Stimulated activated naive B cell treated with anti-CD40 and anti-IgM and Interleukin-4, amounts not matched to agents 10 μg/mL and 1 μg/mL and 100 μg/mL, for 72 hours (primary cell): ENCODE results near the gene ILKAP.
A peak's percentile ranks its signal among the peaks of the same experiment; 100 is the strongest.

Experiments
- ATAC-seq, 2 donors: fragments of 150-1000 bp; cut with Tn5 transposase; replicated peaks; 2 replicates each; pipeline ENCODE4 v1.10.0; 2021; ENCODE audit warnings: moderate library complexity in 1 of 2
- DNase-seq: peaks from one replicate; pipeline ENCODE4 v3.0.0; 2021
- H3K27ac Mint-ChIP-seq: one replicate; pipeline ENCODE4 v1.8.0; 2022; ENCODE audit warnings: mild to moderate bottlenecking, mixed read lengths
- H3K27me3 Mint-ChIP-seq, 2 donors: one replicate each; pipeline ENCODE4 v1.8.0; 2022; ENCODE audit warnings: mixed read lengths in 2 of 2
- H3K36me3 Mint-ChIP-seq, 2 donors: one replicate each; pipeline ENCODE4 v1.8.0; 2022; ENCODE audit warnings: mixed read lengths in 2 of 2, mild to moderate bottlenecking in 1 of 2
- H3K4me1 Mint-ChIP-seq, 2 donors: one replicate each; pipeline ENCODE4 v1.8.0; 2022; ENCODE audit warnings: mixed read lengths in 2 of 2, mild to moderate bottlenecking in 1 of 2
- H3K4me3 Mint-ChIP-seq, 2 donors: one replicate each; pipeline ENCODE4 v1.8.0; 2022; ENCODE audit warnings: mild to moderate bottlenecking in 2 of 2, mixed read lengths in 2 of 2, moderate library complexity in 1 of 2
- H3K9me3 Mint-ChIP-seq, 2 donors: one replicate each; pipeline ENCODE4 v1.8.0; 2022; ENCODE audit warnings: mixed read lengths in 2 of 2, mild to moderate bottlenecking in 1 of 2

Gene ILKAP

GRCh38 chr2:238227587-238228032 lies 24.1 kb upstream of the ILKAP start:
- ATAC-seq (no peak), DNase-seq (no peak)
- Mint-ChIP-seq H3K4me3 (no peak overlapping the region), H3K27me3 (peaks cover 0 to 5% of the 10 kb centered on the region in 2 donors), H3K27ac (no peak overlapping the region), H3K4me1 (peaks cover 11 to 34% of the 10 kb centered on the region in 2 donors), H3K9me3 (peaks cover 0 to 1% of the 10 kb centered on the region in 2 donors), H3K36me3 (peaks cover 36 to 44% of the 10 kb centered on the region in 2 donors)

DNA sequence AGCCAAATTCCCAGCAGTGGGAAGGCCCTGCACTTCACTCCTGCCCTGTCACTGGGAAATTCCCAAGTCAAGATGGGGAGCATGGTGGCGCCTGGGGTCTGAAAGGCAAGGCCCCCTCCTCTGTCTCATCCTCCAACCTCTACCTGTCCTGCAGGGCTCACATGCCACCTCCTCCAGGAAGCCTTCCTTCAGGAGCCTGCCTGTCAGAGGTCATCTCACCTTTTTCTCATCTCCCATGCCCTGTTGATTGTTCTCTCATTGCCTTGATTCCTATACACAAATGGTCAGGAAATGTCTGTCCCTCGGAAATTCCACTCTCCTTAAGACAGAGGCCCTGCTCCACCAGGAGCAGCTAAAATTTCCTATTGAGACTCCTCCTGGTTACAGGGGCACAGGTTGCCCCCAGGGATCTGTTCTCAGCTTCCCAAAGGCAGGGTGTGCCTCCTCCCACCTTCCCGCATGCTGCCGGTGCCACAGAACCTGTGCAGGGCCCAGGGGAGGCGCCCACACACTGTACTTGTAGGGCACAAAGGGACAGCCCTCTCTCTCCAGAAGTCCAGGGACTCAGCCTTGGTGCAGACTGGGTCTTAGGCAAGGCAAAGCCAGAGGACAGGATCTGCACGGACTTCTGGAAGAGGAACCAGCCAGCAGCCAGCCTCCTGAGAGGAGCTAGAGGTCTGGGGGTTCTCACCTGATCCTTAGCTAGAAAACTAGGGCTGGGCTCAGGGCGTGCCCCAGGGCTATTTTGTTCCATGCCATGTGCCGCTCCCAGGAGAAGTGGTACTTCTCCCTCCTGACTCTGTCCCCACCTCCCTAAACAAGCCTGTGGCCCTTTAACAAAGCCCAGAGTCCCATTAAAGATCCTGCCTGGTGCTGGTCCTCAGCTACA lies 23.4 kb upstream of the ILKAP start:
- peaks cover 0 to 5% of the 10 kb centered on the region in 2 donors for H3K27me3 Mint-ChIP-seq
- H3K36me3 Mint-ChIP-seq = peaks cover 32 to 44% of the 10 kb centered on the region in 2 donors
- DNase-seq (no peak), ATAC-seq (no peak)
- H3K4me1 Mint-ChIP-seq = peaks cover 11 to 34% of the 10 kb centered on the region in 2 donors
- no peak overlapping the region for H3K27ac Mint-ChIP-seq
- H3K9me3 Mint-ChIP-seq = no peaks in the 10 kb centered on the region
- H3K4me3 Mint-ChIP-seq = no peak overlapping the region

GRCh38 chr2:238225911-238226697 lies 22.6 kb upstream of the ILKAP start:
- H3K4me1 Mint-ChIP-seq = peaks cover 11 to 26% of the 10 kb centered on the region in 2 donors
- H3K9me3 Mint-ChIP-seq = no peaks in the 10 kb centered on the region
- no peak overlapping the region for H3K27ac Mint-ChIP-seq
- no peak overlapping the region for H3K4me3 Mint-ChIP-seq
- ATAC-seq = peak; percentile 52 to 54
- H3K27me3 Mint-ChIP-seq = peaks cover 0 to 5% of the 10 kb centered on the region in 2 donors
- DNase-seq = no peak
- peaks cover 28 to 44% of the 10 kb centered on the region in 2 donors for H3K36me3 Mint-ChIP-seq

GRCh38 chr2:238225121-238225520 lies 21.6 kb upstream of the ILKAP start:
- no peaks in the 10 kb centered on the region for H3K9me3 Mint-ChIP-seq
- H3K36me3 Mint-ChIP-seq = peaks cover 28 to 39% of the 10 kb centered on the region in 2 donors

GRCh38 chr2:238224356-238225035 lies 21.0 kb upstream of the ILKAP start:
- no peaks in the 10 kb centered on the region for H3K27me3 Mint-ChIP-seq
- no peak overlapping the region for H3K27ac Mint-ChIP-seq
- peaks cover 5 to 17% of the 10 kb centered on the region in 2 donors for H3K4me1 Mint-ChIP-seq
- DNase-seq (no peak), ATAC-seq (no peak)
- H3K4me3 Mint-ChIP-seq = no peak overlapping the region
- H3K9me3 Mint-ChIP-seq = no peaks in the 10 kb centered on the region
- peaks cover 28 to 34% of the 10 kb centered on the region in 2 donors for H3K36me3 Mint-ChIP-seq

More at GRCh38 chr2:238225121-238225520, 21.6 kb upstream of the ILKAP start:
- Mint-ChIP-seq H3K4me1 (peaks cover 5 to 17% of the 10 kb centered on the region in 2 donors), H3K27me3 (no peaks in the 10 kb centered on the region), H3K4me3 (no peak overlapping the region), H3K27ac (no peak overlapping the region)
- ATAC-seq = no peak
- DNase-seq = no peak

DNA sequence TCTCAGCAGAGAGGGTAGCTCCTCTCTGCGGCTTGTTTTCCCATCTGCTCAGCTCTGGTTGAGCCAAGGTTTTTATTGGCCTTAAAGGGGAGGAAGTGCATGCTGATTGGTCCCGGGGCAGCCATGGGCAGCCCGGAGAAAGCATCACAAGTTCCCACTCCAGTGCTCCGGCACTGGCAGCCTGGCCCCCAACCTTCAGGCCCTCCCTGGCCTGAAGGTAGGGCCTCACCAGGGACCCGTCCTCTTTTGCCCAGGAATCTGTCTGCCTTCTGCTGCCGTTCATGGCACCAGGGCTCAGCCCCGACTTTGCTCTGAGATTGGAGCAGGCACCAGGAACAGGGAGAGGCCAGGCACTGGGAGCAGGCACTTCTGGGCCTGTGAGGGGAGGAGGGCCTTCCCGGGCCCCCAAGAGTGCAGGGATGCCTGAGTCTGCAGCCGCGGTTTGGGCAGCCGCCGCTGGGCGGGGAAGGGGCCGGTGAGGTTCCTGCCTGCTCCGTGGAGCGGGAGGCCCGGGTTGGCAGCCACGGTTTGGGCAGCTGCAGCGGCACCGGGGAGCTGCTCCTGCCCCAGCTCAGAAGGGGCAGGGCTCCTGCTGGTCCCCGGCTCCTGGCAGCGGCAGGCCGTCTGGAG lies 17.5 kb upstream of the ILKAP start:
- Mint-ChIP-seq H3K4me1 (peaks cover 0 to 8% of the 10 kb centered on the region in 2 donors), H3K27ac (no peak overlapping the region), H3K27me3 (peaks cover 8 to 18% of the 10 kb centered on the region in 2 donors), H3K9me3 (no peaks in the 10 kb centered on the region), H3K36me3 (peaks cover 12 to 14% of the 10 kb centered on the region in 2 donors), H3K4me3 (no peak overlapping the region)
- peak in 1 of 2 donors; percentile 27 for ATAC-seq
- no peak for DNase-seq

GRCh38 chr2:238220274-238220891 lies 16.9 kb upstream of the ILKAP start:
- H3K4me1 Mint-ChIP-seq = peaks cover 0 to 2% of the 10 kb centered on the region in 2 donors
- peaks cover 8 to 21% of the 10 kb centered on the region in 2 donors for H3K27me3 Mint-ChIP-seq
- H3K4me3 Mint-ChIP-seq = no peak overlapping the region
- H3K36me3 Mint-ChIP-seq = peaks cover 7 to 9% of the 10 kb centered on the region in 2 donors
- DNase-seq = no peak
- ATAC-seq = no peak
- no peaks in the 10 kb centered on the region for H3K9me3 Mint-ChIP-seq
- no peak overlapping the region for H3K27ac Mint-ChIP-seq

GRCh38 chr2:238216651-238217184 lies 13.2 kb upstream of the ILKAP start:
- peaks cover 0 to 4% of the 10 kb centered on the region in 2 donors for H3K36me3 Mint-ChIP-seq
- ATAC-seq (no peak), DNase-seq (no peak)
- H3K9me3 Mint-ChIP-seq = no peaks in the 10 kb centered on the region
- no peaks in the 10 kb centered on the region for H3K4me1 Mint-ChIP-seq
- no peak overlapping the region for H3K4me3 Mint-ChIP-seq
- H3K27me3 Mint-ChIP-seq = peaks cover 8 to 40% of the 10 kb centered on the region in 2 donors
- H3K27ac Mint-ChIP-seq = no peak overlapping the region

- H3K4me3 Mint-ChIP-seq = no peak overlapping the region
- peaks cover 4 to 8% of the 10 kb centered on the region in 2 donors for H3K36me3 Mint-ChIP-seq
- no peak for DNase-seq
- no peaks in the 10 kb centered on the region for H3K27me3 Mint-ChIP-seq
- no peaks in the 10 kb centered on the region for H3K9me3 Mint-ChIP-seq
- no peak overlapping the region for H3K27ac Mint-ChIP-seq
- no peak for ATAC-seq
- H3K4me1 Mint-ChIP-seq = peaks cover 8 to 17% of the 10 kb centered on the region in 2 donors
Measured at GRCh38 chr2:238207006-238207405, 3.5 kb upstream of the ILKAP start.

GRCh38 chr2:238203973-238204683 lies 633 bp upstream of the ILKAP start:
- peaks cover 10 to 13% of the 10 kb centered on the region in 2 donors for H3K36me3 Mint-ChIP-seq
- H3K27ac Mint-ChIP-seq = peak overlapping the region; percentile 89
- no peaks in the 10 kb centered on the region for H3K9me3 Mint-ChIP-seq
- H3K4me1 Mint-ChIP-seq = peaks cover 20 to 42% of the 10 kb centered on the region in 2 donors
- H3K27me3 Mint-ChIP-seq = no peaks in the 10 kb centered on the region
- ATAC-seq (peak; percentile 10 to 17), DNase-seq (no peak)
- peak overlapping the region; percentile 77 to 82 for H3K4me3 Mint-ChIP-seq

- H3K27me3 Mint-ChIP-seq = no peaks in the 10 kb centered on the region
- ATAC-seq (no peak), DNase-seq (no peak)
- H3K9me3 Mint-ChIP-seq = no peaks in the 10 kb centered on the region
- peaks cover 26 to 53% of the 10 kb centered on the region in 2 donors for H3K4me1 Mint-ChIP-seq
- H3K27ac Mint-ChIP-seq = peak overlapping the region; percentile 90
- peaks cover 16% of the 10 kb centered on the region in 2 donors for H3K36me3 Mint-ChIP-seq
- H3K4me3 Mint-ChIP-seq = peak overlapping the region; percentile 87 to 88
Measured at GRCh38 chr2:238202326-238203093, 985 bp downstream of the ILKAP start.

- ATAC-seq (no peak), DNase-seq (no peak)
- Mint-ChIP-seq H3K9me3 (no peaks in the 10 kb centered on the region), H3K4me1 (peaks cover 0 to under 1% of the 10 kb centered on the region in 2 donors), H3K36me3 (peaks cover 36 to 54% of the 10 kb centered on the region in 2 donors), H3K27me3 (no peaks in the 10 kb centered on the region), H3K27ac (no peak overlapping the region), H3K4me3 (no peak overlapping the region)
Measured at GRCh38 chr2:238190445-238190844, 13.1 kb downstream of the ILKAP start.
